ENCODE results near the gene MSL3B.

Gene MSL3B

DNA sequence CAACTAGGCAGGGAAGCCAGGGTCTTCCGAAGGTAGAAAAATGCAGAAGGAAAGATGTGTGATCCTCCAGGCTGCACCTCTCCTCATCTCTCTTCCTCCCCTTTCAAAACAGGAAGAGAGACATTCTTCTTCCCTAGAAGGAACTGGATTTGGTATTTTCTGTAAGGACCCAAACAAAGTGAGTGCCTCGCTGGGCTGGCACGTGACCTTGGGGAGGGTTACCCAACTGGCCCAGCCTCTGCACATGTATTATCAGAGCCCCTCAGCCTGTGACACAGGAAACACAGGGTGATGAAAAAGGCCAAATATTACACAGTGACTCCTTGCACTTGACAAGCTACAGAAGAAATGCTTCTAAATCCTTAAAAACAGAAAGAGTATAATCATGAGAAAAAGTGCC, 16.1 kb downstream of the MSL3B start:
- Histone ChIP-seq H3K9me2 (replicated peaks; ENCODE audit: insufficient read depth, low read length) (no peaks in the 10 kb centered on the region), H3K4me3 (ENCODE audit: low read length) (peak overlapping the region; percentile 88; the same call in 1 of the 2 replicates), H3K9ac (ENCODE audit: low read length) (no peak overlapping the region), H3K79me2 (ENCODE audit: low read length) (peaks cover 72% of the 10 kb centered on the region), H4K20me1 (ENCODE audit: insufficient read depth, low read length) (no peaks in the 10 kb centered on the region), H2AFZ (ENCODE audit: low read length) (no peak overlapping the region), H3K4me2 (ENCODE audit: low read depth, low read length) (peak overlapping the region; percentile 73), H3K9me3 (replicated peaks; ENCODE audit: insufficient read depth, low read length) (no peaks in the 10 kb centered on the region), H3F3A (ENCODE audit: insufficient read depth, low read length) (0 out of 2 replicates have a peak, but pooled peaks cover 4% of the 10 kb centered on the region), H3K4me1 (ENCODE audit: low read length) (0 out of 2 replicates have a peak, but pooled peaks cover 3% of the 10 kb centered on the region), H3K27ac (ENCODE audit: low read length) (no peak overlapping the region), H3K27me3 (replicated peaks; ENCODE audit: insufficient read depth, low read length) (no peaks in the 10 kb centered on the region), H3K36me3 (replicated peaks; ENCODE audit: insufficient read depth, low read length) (peaks cover 7% of the 10 kb centered on the region; the same call in 1 of the 2 replicates)
- no peak for DNase-seq
- no peak for TF ChIP-seq EZH2 (optimal IDR thresholded peaks at IDR 0.05; ENCODE audit: low read depth, low read length)
- TF ChIP-seq EZH2phosphoT487 (IDR thresholded peaks at IDR 0.05; ENCODE audit: low read length), result no peak
- TF ChIP-seq, protein P1, sequence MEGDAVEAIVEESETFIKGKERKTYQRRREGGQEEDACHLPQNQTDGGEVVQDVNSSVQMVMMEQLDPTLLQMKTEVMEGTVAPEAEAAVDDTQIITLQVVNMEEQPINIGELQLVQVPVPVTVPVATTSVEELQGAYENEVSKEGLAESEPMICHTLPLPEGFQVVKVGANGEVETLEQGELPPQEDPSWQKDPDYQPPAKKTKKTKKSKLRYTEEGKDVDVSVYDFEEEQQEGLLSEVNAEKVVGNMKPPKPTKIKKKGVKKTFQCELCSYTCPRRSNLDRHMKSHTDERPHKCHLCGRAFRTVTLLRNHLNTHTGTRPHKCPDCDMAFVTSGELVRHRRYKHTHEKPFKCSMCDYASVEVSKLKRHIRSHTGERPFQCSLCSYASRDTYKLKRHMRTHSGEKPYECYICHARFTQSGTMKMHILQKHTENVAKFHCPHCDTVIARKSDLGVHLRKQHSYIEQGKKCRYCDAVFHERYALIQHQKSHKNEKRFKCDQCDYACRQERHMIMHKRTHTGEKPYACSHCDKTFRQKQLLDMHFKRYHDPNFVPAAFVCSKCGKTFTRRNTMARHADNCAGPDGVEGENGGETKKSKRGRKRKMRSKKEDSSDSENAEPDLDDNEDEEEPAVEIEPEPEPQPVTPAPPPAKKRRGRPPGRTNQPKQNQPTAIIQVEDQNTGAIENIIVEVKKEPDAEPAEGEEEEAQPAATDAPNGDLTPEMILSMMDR (IDR thresholded peaks at IDR 0.05; ENCODE audit: low read length), result no peak

DNA sequence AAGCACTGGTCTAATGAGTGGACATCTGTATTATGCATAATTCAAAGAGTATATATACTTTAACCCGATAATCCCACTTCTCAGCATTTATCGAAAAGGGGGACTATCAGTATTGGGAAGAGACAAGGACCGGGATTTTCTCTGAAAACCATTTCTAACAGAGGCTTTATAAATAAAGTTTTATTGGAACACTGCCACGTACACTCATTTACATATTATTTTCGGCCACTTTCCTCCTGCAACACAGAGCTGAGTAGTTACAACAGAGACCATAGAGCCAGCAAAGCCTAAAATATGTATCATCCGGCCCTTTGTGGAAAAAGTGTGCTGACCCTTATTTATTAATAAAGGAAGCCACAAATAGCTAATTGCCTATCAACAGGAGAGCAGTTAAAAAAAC, 17.0 kb downstream of the MSL3B start:
- peaks cover 7% of the 10 kb centered on the region; the same call in 1 of the 2 replicates for H3K36me3 ChIP-seq (replicated peaks; ENCODE audit: insufficient read depth, low read length)
- TF ChIP-seq, protein P1 (IDR thresholded peaks at IDR 0.05; ENCODE audit: low read length), result no peak
- TF ChIP-seq EZH2phosphoT487 (IDR thresholded peaks at IDR 0.05; ENCODE audit: low read length), result no peak
- TF ChIP-seq EZH2 (optimal IDR thresholded peaks at IDR 0.05; ENCODE audit: low read depth, low read length), result no peak
- no peak overlapping the region for H3K4me3 ChIP-seq (ENCODE audit: low read length)
- H3K9me2 ChIP-seq (replicated peaks; ENCODE audit: insufficient read depth, low read length), result no peaks in the 10 kb centered on the region
- H3K4me1 ChIP-seq (ENCODE audit: low read length), result 0 out of 2 replicates have a peak, but pooled peaks cover 3% of the 10 kb centered on the region
- H3K4me2 ChIP-seq (ENCODE audit: low read depth, low read length), result no peak overlapping the region
- no peak overlapping the region for H3K9ac ChIP-seq (ENCODE audit: low read length)
- no peak overlapping the region for H3K27ac ChIP-seq (ENCODE audit: low read length)
- H3K79me2 ChIP-seq (ENCODE audit: low read length), result peaks cover 80% of the 10 kb centered on the region
- no peaks in the 10 kb centered on the region for H4K20me1 ChIP-seq (ENCODE audit: insufficient read depth, low read length)
- no peak for DNase-seq
- H3F3A ChIP-seq (ENCODE audit: insufficient read depth, low read length), result 0 out of 2 replicates have a peak, but pooled peaks cover 4% of the 10 kb centered on the region
- no peak overlapping the region for H2AFZ ChIP-seq (ENCODE audit: low read length)
- H3K27me3 ChIP-seq (replicated peaks; ENCODE audit: insufficient read depth, low read length), result no peaks in the 10 kb centered on the region
- no peaks in the 10 kb centered on the region for H3K9me3 ChIP-seq (replicated peaks; ENCODE audit: insufficient read depth, low read length)

DNA sequence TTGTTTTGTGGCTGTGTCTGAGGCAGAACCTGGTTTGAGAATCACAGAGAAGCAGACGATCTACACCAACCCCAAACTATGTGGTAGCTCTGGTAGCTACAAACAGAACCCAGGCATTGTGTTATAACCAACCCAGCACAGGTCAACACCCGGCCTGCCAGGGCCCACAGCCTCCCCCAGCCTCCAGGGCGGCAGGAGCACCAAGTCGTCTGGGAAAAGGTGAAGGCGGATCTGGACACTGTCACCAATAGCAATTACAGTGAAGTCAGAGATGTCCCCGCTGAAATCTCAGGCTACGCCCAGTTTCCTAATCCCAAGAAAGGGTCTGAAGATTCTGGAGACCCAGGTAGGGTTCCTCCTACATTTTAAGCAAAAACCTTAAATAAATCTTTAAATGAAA, 17.4 kb downstream of the MSL3B start:
- H3K27me3 ChIP-seq (replicated peaks; ENCODE audit: insufficient read depth, low read length), result no peaks in the 10 kb centered on the region
- no peak overlapping the region for H3K27ac ChIP-seq (ENCODE audit: low read length)
- peaks cover 83% of the 10 kb centered on the region for H3K79me2 ChIP-seq (ENCODE audit: low read length)
- no peaks in the 10 kb centered on the region for H4K20me1 ChIP-seq (ENCODE audit: insufficient read depth, low read length)
- H3K9me2 ChIP-seq (replicated peaks; ENCODE audit: insufficient read depth, low read length), result no peaks in the 10 kb centered on the region
- H2AFZ ChIP-seq (ENCODE audit: low read length), result no peak overlapping the region
- H3K9me3 ChIP-seq (replicated peaks; ENCODE audit: insufficient read depth, low read length), result no peaks in the 10 kb centered on the region
- H3K4me2 ChIP-seq (ENCODE audit: low read depth, low read length), result no peak overlapping the region
- 0 out of 2 replicates have a peak, but pooled peaks cover 3% of the 10 kb centered on the region for H3K4me1 ChIP-seq (ENCODE audit: low read length)
- H3F3A ChIP-seq (ENCODE audit: insufficient read depth, low read length), result 0 out of 2 replicates have a peak, but pooled peaks cover 4% of the 10 kb centered on the region
- H3K9ac ChIP-seq (ENCODE audit: low read length), result no peak overlapping the region
- TF ChIP-seq, protein P1 (IDR thresholded peaks at IDR 0.05; ENCODE audit: low read length), result no peak
- no peak for TF ChIP-seq EZH2 (optimal IDR thresholded peaks at IDR 0.05; ENCODE audit: low read depth, low read length)
- no peak for TF ChIP-seq EZH2phosphoT487 (IDR thresholded peaks at IDR 0.05; ENCODE audit: low read length)
- no peak for DNase-seq
- peaks cover 7% of the 10 kb centered on the region; the same call in 1 of the 2 replicates for H3K36me3 ChIP-seq (replicated peaks; ENCODE audit: insufficient read depth, low read length)
- H3K4me3 ChIP-seq (ENCODE audit: low read length), result no peak overlapping the region
